Left lung (tissue), 10 donors: ENCODE data around the gene RNLS. TPM values are rescaled to one million over a fixed set of nuclear protein-coding genes. Genes with fewer than 3 reads are reported as not detected.
A peak's percentile ranks its signal among the peaks of the same experiment; 100 is the strongest.

ENCODE experiments used
- ATAC-seq: fragments of 200-7000 bp; cut with Tn5 transposase; one replicate; pipeline ENCODE4 v1.9.1; 2020; ENCODE audit warnings: moderate library complexity
- DNase-seq, 4 donors: peaks; one replicate each; pipeline ENCODE4 v3.0.0-alpha.2; 2013 to 2020
- H3K27ac ChIP-seq, 2 donors: fragments of 200-600 bp; sonication (generic) in 1 of 2; one replicate each; pipeline versions ENCODE4 v1.5.0 to v1.8.0; 2020 to 2021
- H3K27me3 ChIP-seq, 2 donors: fragments of 200-600 bp; sonication (generic) in 1 of 2; one replicate each; pipeline versions ENCODE4 v1.5.0 to v1.8.0; 2020 to 2021
- H3K36me3 ChIP-seq, 2 donors: fragments of 200-600 bp; sonication (generic) in 1 of 2; one replicate each; pipeline versions ENCODE4 v1.5.0 to v1.8.0; 2020 to 2021
- H3K4me1 ChIP-seq, 2 donors: fragments of 200-600 bp; one replicate each; pipeline ENCODE4 v1.8.0; 2021
- H3K4me3 ChIP-seq, 2 donors: fragments of 200-600 bp; sonication (generic) in 1 of 2; one replicate each; pipeline versions ENCODE4 v1.5.0 to v1.8.0; 2020 to 2021; ENCODE audit warnings: mild to moderate bottlenecking in 1 of 2
- H3K9me3 ChIP-seq, 2 donors: fragments of 200-600 bp; sonication (generic) in 1 of 2; one replicate each; pipeline versions ENCODE4 v1.5.0 to v1.8.0; 2020 to 2021
- intact Hi-C, 2 donors: fragments of 100-400 bp; cut with DNase I; formaldehyde crosslinking; loops; one replicate each; pipeline versions ENCODE4 v1.11.2 to v1.14.2; 2022
- polyA plus RNA-seq, 6 donors: library from polyadenylated mRNA; unstranded; fragments of 120-200 nt; gene quantifications; one replicate each; pipeline ENCODE4 v1.2.1, GENCODE V29; 2013; ENCODE audit not compliant: insufficient read length in 6 of 6
- total RNA-seq, 2 donors: library from RNA; stranded (reverse); fragmentation: NEBNext Ultra II Directional; extraction: Animal tissue kit (Norgen Biotek cat#: 25700); gene quantifications; one replicate each; pipeline ENCODE4 v1.2.1, GENCODE V29; 2021
- TF ChIP-seq, protein P1 (sequence below), 2 donors: fragments of 200-600 bp; sonication (generic) in 1 of 2; IDR thresholded peaks; one replicate each; pipeline versions ENCODE4 v1.5.0 to v1.8.0; 2021; ENCODE audit warnings: antibody characterized with exemption in 2 of 2
- donor health status: DM: no; HTN: yes; CAD: no.
- donor health status: DM: no; HTN: no; CAD: no.

Gene RNLS
- total and polyA plus RNA-seq, 8 donors: 4.1 to 8.8 (median 5.2) TPM

GRCh38 chr10:88262591-88263234 lies 320.4 kb downstream of the RNLS start:
- ATAC-seq: no peak
- no peaks in the 10 kb centered on the region for H3K4me1 ChIP-seq
- no peaks in the 10 kb centered on the region for H3K9me3 ChIP-seq
- DNase-seq: no peak
- TF ChIP-seq, protein P1, sequence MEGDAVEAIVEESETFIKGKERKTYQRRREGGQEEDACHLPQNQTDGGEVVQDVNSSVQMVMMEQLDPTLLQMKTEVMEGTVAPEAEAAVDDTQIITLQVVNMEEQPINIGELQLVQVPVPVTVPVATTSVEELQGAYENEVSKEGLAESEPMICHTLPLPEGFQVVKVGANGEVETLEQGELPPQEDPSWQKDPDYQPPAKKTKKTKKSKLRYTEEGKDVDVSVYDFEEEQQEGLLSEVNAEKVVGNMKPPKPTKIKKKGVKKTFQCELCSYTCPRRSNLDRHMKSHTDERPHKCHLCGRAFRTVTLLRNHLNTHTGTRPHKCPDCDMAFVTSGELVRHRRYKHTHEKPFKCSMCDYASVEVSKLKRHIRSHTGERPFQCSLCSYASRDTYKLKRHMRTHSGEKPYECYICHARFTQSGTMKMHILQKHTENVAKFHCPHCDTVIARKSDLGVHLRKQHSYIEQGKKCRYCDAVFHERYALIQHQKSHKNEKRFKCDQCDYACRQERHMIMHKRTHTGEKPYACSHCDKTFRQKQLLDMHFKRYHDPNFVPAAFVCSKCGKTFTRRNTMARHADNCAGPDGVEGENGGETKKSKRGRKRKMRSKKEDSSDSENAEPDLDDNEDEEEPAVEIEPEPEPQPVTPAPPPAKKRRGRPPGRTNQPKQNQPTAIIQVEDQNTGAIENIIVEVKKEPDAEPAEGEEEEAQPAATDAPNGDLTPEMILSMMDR (IDR thresholded peaks at IDR 0.05): no peak
- H3K36me3 ChIP-seq: no peaks in the 10 kb centered on the region
- H3K4me3 ChIP-seq: no peak overlapping the region
- intact Hi-C loops: no loop called here
- H3K27ac ChIP-seq: no peak overlapping the region
- no peaks in the 10 kb centered on the region for H3K27me3 ChIP-seq

DNA sequence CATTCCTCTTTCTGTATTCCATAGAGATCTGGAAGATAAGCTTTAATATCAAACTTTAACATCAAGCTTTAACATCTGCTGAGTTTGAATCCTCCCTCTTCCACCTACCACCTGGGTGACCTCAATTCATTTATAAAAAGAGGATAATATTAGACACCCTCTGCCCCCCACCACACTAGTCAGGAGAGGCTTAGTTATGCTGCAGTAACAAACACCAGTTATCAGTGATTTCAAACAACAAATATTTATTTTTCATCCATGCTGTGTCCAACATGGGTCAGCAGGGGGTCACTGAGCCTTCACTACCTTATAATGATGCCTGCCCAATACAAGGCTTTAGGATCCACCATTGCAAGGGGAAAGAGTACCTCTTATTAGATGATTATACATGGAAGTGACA lies 322.0 kb downstream of the RNLS start:
- Histone ChIP-seq H3K27me3 (no peaks in the 10 kb centered on the region), H3K27ac (no peak overlapping the region), H3K9me3 (no peaks in the 10 kb centered on the region), H3K36me3 (no peaks in the 10 kb centered on the region), H3K4me1 (no peaks in the 10 kb centered on the region), H3K4me3 (no peak overlapping the region)
- no peak for DNase-seq
- intact Hi-C loops: no loop called here
- TF ChIP-seq, protein P1 (IDR thresholded peaks at IDR 0.05): no peak
- ATAC-seq: no peak

DNA sequence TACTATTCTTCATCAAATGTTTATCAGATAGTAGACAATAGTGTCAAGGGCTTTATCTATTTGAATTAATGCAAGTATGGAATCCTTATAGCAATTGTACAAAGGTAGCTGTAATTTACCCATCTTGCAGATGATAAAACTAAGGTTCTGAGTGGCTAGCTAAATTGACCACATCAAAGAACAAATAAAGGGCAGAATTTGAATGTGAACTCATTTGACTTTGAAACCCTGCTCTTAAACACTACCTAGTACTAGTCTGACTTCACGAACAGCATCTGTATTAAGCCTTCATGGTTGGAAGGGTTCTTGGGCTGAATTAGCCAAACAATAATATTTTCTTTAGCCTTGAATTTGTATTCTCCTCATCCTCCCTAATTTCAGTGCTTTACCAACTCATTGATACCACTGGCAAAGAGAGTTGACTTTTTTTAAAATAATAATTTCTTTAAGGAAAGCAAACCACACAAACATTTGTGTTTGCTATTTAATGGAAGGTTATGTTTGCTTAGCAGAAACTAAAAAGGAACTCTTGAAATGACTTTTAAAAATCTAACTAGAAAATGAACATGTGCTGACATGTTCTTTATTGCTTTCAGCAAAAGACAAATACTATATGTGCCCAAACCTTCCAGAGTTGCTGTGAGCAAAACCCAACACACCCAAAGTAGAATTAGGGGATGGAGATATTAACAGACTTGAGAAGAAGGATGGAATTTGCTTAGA lies 322.6 kb downstream of the RNLS start:
- ATAC-seq: no peak
- TF ChIP-seq, protein P1 (IDR thresholded peaks at IDR 0.05): no peak

GRCh38 chr10:88259381-88259780 lies 323.7 kb downstream of the RNLS start:
- no peaks in the 10 kb centered on the region for H3K4me1 ChIP-seq
- ATAC-seq (no peak), DNase-seq (no peak)
- intact Hi-C loops: no loop called here
- no peak overlapping the region for H3K27ac ChIP-seq
- no peaks in the 10 kb centered on the region for H3K9me3 ChIP-seq
- TF ChIP-seq, protein P1 (IDR thresholded peaks at IDR 0.05): no peak
- H3K4me3 ChIP-seq: no peak overlapping the region
- H3K36me3 ChIP-seq: no peaks in the 10 kb centered on the region
- no peaks in the 10 kb centered on the region for H3K27me3 ChIP-seq

More for the DNA sequence above, 322.6 kb downstream of the RNLS start:
- Histone ChIP-seq H3K4me1 (no peaks in the 10 kb centered on the region), H3K27ac (no peak overlapping the region), H3K4me3 (no peak overlapping the region), H3K9me3 (no peaks in the 10 kb centered on the region), H3K27me3 (no peaks in the 10 kb centered on the region), H3K36me3 (no peaks in the 10 kb centered on the region)
- intact Hi-C loops: no loop called here
- DNase-seq: no peak

- intact Hi-C loops: no loop called here
- peak overlapping the region in 1 of 2 donors; percentile 20 for H3K27ac ChIP-seq
- no peaks in the 10 kb centered on the region for H3K36me3 ChIP-seq
- no peaks in the 10 kb centered on the region for H3K27me3 ChIP-seq
- no peaks in the 10 kb centered on the region for H3K9me3 ChIP-seq
- H3K4me3 ChIP-seq: no peak overlapping the region
- H3K4me1 ChIP-seq: no peaks in the 10 kb centered on the region
- DNase-seq: no peak
- no peak for ATAC-seq
- TF ChIP-seq, protein P1 (IDR thresholded peaks at IDR 0.05): no peak
Measured at GRCh38 chr10:88256886-88257285, 326.2 kb downstream of the RNLS start.
